Activated gamma-delta T cell treated with anti-CD3 and anti-CD28 coated beads, Interleukin-2, amount 50 U/mL, for 16 hours (primary cell): ENCODE data around the gene LRG1.
"Not testable (repeated sequence)": the region's sequence is repeated elsewhere in the genome, so short reads cannot be mapped to it uniquely, and the experiment has no call there.

Source experiments
- DNase-seq: peaks from one replicate; pipeline ENCODE4 v3.0.0-alpha.2; 2020; ENCODE audit warnings: low read depth

Gene LRG1

DNA sequence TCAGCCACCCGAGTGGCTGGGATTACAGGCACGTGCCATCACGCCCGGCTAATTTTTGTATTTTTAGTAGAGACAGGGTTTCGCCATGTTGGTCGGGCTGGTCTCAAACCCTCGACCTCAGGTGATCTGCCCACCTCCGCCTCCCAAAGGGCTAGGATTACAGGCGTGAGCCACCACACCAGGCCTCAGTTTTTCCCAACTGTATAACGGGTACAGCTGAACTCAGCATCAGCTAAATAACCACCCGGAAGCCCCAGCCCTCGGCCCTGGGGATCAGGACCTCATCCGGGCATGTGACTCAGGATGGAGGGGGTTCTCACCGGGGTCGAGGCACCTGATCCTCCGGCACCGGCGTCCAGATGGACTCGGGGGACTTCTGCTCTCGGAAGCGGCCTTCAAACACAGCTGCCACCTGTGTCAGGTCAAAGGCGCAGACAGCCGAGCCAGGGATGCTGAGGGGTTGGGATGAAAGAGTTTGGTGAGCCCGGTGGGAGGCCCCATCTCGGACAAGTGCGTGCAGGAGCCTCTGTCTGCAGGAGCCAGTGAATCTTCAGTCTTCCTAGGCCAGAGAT lies 10.7 kb upstream of the LRG1 start:
- no peak for DNase-seq

DNA sequence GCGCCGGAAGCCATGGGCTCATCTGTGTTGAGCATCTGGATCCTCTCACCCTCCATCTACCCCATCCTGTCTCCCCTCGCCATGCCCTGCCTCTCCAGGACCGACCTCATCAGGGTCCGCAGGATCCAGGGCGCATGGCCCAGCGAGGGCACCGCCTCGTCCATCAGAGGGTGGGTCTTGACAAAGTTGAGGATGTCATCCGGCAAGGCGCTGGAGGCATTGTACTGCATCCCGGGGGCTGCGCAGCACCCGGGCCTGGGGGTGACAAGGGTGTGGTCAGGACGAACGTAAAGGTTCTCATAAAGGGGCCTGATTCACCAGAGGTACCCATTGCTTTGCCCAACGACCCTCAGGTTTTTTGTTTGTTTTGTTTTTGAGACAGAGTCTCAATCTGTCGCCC lies 10.2 kb upstream of the LRG1 start:
- no peak for DNase-seq

DNA sequence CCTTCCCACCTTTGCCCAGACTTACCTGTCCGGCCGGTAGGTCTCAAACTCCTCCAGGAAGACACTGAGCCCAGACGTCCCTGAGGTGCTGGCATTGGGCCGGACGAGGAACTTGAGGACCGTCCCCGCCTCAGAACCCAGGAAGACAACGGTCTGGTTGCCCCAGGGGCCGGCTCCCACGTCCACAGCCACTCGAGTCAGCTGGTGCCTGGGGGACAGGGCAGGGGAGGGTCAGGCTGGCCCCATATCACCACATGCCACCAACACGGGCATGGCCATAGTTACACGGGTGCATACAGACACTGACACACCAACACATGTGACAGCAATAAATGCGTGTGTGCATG lies 8.4 kb upstream of the LRG1 start:
- no peak for DNase-seq

DNA sequence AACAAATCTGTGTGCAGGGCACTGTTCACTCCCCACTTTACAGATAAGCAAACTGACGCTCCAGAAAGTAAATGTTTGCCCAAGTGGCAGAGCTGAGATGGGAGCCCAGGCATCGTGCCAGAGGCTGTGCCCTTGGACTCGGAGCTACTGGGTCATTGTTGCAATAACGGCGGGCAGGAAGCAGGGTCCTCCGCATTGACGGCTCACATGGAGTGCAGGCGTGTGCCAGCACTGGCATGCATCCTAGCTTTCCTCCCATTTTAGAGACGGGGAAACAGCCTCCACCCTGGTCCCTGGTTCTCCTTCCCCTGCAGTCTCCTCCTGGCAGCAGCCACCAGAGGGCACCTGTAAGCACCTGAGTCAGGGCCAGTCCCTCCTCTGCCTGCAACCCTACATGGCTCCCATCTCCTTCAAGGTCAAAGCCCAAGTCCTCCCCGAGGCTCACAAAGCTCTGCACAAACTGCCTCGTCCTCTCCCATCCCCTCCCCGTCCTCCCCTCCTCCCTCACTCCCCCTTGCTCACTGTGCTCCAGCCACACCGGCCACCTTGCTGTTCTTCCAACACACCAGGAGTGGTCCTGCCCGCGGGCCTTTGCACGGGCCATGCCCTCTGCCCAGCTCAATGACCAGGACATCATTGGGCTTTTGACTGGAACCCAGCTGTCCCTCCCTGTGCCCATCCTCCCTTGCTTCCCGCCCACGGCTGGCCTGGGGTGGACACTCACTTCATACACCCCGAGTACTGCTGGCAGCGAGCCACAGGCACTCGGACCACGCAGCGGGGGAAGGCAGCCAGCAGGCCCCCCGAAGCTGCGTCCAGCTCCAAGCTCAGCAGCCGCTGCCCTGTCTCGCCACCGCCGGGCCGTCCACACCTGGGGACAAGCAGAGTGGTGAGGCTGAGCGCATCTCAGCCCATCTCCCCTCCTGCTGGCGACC lies 7.7 kb upstream of the LRG1 start:
- DNase-seq: no peak

DNA sequence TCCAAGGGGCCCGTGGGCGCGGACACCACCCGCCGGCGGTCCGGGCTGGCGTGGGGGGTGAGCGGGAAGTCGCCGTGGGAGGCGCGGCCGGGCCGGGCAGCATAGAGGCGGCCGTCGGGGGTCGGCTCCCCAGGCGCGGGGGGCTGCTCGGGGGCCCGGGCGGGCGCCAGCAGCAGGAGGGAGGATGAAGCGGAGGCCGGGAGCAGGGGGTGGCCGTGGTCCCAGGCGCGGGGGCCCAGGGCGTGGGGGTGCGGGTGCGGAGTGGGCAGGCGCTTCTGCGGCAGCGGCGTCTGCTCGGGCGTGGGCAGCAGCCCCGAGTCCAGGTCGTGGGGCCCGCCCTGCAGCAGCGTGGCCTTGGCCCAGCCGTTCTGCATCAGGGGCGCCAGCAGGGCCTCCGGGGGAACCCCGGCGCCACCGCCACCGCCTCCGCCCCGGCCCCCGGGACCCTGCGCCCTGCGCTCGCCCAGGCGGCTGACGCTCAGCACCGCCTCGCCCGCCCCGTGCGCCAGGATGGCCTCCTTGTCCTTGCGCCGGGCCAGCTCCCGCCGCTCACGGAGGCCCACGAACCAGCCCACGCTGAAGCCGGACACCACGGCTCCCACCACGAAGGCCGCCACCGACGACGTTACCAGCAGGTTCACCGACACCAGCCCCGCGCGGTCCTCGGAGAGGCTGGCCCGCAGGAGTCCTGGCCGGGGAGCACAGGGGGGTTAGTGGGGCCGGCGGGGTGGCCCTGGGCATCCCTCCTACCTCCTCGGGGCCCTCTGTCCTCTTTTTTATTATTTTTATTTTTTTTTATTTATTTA lies 4.2 kb upstream of the LRG1 start:
- no peak for DNase-seq

DNA sequence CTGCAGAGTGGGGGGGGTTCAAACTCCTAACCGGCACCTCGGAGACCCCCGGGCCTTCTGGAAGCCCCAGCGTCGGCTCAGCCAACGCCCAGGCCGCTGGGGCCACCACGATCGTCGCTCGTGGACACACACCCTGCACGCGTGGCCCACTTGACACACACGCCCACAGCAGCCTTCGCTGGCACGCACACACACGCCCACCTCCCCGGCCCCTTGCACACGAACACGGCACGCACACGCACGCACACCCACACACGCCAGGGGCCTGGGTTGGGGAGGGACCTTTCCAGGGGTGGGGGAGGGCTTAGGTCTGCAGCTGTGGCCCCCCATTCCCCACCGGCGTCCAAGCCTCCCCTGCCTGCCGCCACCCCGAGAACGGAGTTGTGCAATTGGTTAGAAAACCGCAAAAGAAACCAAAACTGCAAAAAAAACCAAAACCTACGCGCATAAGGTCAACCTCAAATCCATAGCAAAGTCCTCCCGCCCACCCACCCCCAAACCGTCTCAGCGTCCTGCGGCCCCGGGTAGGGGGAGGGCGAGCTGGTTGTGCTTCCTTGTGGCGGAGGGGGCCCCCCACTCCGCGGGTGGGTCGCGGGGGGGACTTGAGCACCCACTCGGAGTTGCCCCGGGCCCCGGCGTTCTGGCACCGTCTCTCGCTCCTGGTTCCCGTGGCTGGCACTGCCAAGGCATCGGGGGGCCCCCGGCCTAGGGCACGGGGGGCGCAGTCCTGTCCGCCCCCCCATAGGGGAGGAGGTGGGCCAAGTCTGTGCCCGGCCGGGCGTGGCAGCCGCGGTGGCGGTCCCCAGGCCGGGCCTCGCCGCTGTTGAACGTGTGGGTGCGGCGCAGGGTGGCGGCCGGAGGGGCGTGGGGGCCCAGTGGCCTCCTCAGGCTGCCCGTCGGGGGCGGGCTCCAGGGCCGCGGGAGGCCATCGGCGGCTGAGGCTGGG lies 3.3 kb upstream of the LRG1 start:
- DNase-seq: no peak

DNA sequence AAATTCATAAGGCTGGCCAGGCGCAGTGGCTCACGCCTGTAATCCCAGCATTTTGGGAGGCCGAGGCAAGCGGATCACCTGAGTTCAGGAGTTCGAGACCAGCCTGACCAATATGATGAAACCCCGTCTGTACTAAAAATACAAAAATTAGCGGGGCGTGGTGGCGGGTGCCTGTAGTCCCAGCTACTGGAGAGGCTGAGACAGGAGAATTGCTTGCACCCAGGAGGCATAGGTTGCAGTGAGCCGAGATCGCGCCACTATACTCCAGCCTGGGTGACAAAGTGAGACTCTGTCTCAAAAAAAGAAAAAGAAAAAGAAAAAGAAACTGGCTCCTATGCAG lies 1.9 kb upstream of the LRG1 start:
- not testable (repeated sequence) for DNase-seq

DNA sequence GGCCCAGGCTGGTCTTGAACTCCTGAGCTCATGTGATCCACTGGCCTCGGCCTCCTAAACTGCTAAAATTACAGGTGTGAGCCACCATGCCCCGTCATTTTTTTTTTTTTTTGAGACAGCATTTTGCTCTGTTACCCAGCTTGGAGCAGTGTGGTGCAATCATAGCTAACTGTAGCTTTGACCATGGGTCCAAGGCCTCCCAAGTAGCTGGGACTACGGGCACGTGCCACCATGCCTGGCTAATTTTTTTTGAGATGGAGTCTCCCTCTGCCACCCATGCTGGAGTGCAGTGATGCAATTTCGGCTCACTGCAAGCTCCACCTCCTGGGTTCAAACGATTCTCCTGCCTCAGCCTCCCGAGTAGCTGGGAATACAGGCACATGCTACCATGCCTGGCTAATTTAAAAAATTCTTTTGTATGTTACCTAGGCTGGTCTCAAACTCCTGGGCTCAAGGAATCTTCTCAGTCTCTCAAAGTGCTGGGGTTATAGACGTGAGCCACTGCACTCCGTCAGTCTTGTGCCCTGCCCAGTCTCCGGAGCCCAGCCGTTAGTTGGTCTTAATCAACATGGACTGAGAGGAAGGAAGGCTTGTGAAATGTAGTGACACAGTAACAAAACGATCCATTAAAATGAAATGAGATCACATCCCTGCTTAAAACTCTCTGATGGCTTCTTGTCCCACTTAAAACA lies 1.4 kb upstream of the LRG1 start:
- DNase-seq: no peak

DNA sequence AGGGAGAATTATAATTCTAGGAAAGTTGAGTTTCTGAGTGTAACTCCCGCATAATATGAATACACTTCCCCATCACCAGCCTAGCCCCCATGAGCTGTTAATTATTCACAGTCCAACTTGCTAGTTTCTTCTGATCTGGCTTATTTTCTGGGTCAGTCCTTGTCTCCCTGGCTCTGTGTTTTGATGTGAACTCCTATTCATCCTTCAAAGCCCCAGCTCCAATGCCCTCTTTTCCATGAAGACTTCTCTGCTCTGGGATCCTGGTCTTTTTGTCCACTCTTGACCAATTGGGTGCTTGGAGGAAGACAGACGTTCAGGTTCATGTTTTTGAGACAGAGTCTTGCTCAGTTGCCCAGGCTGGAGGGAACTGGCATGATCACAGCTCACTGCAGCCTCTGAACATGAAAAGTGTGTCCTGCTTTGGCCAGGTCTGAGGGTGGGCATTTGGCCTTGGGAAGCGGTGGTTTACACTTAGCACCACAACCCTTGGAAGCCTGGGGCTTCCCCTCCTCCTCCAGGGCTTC lies 605 bp downstream of the LRG1 start:
- DNase-seq: no peak

DNA sequence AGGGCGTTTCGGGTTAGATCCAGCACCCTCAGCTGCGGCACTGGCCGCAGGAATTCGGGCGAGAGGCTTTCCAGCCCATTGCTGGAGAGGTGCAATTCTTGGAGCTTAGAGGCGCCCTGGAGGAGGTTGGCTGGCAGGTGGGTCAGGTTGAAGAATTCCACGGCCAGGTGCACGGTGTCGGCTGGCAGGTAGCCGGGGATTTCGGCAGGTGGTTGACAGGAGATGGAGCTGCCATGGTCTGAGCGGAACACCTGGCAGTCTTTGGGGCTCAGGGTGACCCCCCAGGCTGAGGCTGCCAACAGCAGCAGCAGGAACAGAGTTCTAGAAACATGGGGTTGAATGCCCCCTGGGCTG lies 1.3 kb downstream of the LRG1 start:
- no peak for DNase-seq

DNA sequence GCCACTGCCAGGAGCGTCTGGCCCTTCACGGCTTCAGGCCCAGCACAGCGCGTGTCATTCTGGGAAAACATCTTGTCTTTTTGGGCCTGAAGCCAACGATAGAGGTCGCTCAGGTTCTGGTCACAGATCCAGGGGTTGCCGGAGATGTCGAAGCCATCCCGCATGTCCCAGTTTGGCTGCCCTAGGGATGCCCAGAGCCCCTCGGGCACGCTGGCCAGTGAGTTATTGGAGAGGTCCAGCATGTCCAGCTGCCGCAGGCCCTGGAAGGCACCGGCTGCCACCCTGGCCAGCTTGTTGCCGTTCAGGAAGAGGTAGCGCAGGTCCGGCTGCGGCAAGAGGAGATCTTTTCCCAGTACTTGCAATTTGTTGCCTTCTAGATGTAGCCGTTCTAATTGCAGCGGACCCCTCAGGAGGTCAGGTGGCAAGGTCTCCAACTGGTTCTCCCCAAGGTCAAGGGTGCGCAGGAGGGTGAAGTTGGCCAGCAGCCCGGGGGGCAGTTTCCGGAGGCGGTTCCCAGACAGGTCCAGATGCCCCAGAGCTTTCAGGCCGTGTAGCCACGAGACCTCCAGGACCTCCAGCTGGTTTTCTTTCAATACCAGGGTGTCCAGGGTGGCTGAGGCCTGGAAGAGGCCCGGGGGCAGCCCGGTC lies 1.8 kb downstream of the LRG1 start:
- DNase-seq: no peak

DNA sequence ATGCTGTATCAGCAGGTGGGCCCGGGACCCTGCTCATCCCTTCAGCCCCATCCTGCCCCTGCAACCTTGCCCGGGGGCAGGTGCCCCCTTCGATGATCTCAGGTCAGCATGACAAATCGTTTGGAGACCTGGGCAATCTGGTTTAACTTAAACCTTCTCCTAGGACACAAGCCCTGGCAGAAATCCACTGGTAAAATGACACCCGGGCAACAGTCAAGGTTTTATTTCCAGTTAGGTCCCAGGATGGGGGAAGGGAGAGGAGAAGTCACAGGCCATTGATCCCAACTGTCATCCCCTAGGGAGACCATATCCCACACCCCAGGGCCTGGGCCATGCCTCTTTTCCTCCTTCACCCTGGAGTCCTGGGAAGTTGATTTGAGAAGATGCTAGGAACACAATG lies 3.0 kb downstream of the LRG1 start:
- DNase-seq: no peak

DNA sequence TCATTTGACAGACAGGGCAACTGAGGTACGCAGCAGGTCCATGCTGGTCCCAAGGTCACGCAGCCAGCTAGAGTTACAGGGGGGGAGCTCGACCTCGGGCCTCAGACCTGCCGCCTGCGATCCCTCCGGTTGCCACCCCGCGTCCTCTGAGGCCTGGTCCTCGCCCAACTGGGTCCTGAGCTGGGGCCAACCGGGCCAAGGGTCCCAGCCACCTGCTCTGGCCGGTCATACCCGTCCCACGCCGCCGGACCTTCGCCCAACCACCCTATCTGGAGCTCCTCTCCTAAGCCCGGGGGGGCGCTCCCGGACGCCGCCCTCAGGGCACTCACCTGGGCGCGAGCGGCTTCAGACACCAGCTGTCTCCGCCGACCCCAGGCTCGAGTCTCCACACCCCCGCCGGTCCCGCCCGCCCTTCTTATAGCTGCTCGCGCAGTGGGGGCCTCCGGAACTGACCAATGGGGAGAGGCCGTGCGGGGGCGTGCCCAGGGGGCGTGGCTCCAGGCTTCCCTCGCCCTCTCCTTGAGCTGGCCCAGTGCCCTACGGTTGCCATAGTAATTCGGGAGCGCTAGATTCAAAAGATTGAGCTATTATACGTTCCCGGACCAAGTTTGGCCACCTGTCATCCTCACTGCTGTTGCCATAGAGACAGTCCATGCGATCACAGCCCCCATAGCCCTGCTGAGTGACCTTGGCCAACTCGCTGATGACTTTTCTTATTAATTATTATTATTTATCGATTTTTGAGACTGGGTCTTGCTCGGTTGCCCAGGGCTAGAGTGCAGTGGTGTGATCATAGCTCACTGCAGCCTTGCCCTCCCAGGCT lies 4.8 kb downstream of the LRG1 start, which contains the start of gene PLIN5:
Gene PLIN5, minus strand, starts transcription at position 389 of the 823 bp plus-strand sequence. CDS start 1,150 bp downstream, outside the sequence.
- DNase-seq: peak; percentile 18

DNA sequence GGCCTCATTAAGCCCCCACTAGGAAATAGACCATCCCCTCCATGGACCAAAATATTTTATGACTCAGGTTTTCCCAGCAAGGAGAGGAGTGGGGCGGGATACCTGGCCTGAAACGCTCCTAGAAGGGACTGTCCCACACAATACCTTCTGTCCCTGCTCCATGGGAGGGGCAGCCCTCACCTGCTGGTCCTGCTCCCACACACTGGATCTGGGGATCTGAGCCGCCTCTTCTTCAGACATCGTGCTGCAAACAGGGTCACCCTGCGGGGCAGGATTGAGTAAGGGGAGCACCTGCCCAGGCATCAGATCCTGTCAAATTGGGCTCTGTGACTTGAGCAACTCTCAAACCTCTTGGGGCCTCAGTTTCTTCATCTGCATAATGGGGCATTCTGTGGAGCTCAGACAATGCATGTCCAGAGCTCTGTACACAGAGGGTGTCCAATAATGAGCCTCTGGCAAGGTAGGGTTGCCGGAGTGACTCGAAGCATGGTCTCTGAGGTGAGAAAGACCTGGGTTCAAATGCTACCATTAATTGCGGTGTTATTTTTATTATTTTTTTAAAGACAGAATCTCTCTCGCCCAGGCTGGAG lies 5.9 kb downstream of the LRG1 start:
- DNase-seq: no peak

DNA sequence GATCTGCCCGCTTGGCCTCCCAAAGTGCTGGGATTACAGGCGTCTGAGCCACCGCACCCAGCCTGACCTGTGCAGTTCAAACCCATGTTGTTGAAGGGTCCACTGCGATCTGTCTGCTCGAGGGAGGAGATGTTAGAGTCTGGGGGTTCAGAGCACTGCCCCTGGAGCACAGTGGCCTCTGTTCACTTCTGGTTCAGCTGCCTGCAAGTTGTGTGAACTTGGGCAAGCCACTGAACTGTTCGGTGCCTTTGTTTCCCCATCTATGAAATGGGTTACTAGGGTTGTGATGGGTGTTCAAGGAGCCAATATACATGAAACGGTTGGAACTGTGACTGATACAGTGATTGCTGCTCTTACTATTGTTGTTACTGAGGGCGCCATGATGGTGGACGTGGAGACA lies 6.5 kb downstream of the LRG1 start:
- no peak for DNase-seq

DNA sequence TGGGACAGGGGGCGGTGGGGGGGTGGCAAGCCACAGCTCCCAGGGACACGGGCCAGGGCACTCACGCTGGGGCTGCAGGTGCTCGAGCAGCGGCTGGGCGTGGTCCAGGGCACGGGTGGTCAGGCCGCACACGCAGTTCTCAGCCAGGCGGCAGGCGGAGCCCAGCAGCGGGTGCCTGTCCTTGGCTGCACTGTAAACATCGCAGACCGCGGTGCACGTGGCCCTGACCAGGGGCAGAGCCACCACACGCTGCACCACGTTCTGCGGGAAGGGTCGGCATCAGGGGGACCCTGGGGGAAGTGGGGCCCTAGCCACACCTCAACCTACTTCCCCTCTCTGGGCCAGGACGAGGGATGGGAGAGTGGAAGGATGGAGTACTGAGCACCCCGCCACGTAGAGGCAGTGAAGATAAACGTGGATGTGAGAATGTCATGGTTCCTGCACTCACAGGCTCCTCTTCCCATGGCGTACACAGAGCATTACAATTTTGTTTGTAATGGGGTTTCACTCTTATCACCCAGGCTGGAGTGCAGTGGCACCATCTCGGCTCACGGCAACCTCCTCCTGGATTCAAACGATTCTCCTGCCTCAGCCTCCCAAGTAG lies 8.2 kb downstream of the LRG1 start:
- no peak for DNase-seq

DNA sequence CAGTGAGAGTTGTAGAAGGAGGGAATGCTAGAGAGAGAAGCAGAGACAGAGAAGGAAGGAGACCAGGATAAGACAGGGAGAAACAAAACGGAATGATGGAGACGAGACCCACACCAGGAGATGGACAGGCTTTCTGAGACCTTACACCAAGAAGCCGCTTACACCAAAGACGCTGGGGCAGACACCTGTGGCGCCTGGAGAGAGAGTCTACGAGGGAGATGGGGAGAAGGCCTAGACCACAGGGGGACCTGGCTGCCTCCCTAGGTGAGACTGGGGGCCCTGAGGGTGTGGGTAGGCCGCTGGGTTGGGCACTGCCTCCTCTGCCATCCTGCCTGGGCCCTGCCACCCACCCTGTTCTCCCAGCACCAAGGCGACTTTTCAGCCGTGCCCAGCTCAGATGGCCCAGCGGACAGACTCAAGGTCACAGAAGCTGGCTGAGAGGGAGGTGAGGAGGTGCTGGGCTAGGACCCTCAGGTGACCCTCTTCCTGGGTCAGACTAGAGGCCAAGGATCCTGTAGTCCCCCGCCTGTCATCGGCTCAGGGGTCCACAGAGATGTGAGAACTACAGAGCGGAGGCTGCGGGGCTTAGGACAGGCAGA lies 9.8 kb downstream of the LRG1 start:
- no peak for DNase-seq

DNA sequence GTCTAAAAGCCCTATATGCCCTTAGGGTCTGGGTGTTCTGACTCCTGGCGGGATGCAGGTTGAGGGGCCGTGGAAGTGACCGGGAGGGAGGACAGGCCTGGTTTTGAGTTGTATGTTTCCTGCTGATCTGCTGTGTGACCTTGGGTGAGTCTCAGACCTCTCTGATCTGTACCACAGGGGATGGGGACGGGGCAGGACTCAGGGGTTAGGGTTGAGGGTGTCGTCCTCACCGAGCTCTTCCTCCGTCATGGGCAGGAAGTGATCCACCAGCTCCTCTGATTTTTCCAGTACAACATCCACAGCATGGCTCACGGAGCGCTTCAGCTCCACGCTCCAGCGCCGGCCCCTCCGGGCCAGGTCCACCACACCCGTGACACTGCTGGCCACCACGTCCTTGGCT lies 11.0 kb downstream of the LRG1 start:
- DNase-seq: no peak
